H1 (cell line): ENCODE measurements around the gene HTATSF1. TPM values are rescaled to one million over a fixed set of nuclear protein-coding genes. Genes with fewer than 3 reads are reported as not detected.

Source experiments
- CTCF ChIA-PET: fragments of 300-600 bp; sonication (Branson Sonifier 250); formaldehyde crosslinking; loops from one replicate; lab custom pipeline; 2021; ENCODE audit not compliant: partially characterized antibody; lab: Charles Lee
- POLR2A ChIA-PET: fragments of 300-600 bp; sonication (Branson Sonifier 250); formaldehyde crosslinking; loops from one replicate; lab custom pipeline; 2021; ENCODE audit warnings: inconsistent platforms; ENCODE audit not compliant: partially characterized antibody; lab: Charles Lee
- DNase-seq, 2 experiments: peaks; one replicate each; pipeline versions ENCODE4 v3.0.0 to v3.0.0-alpha.2; 2010 to 2022; ENCODE audit warnings: low spot score in 2 of 2, low read depth in 1 of 2, mixed read lengths in 1 of 2
- FAIRE-seq: peaks from 2 replicates; lab custom pipeline; 2011; peaks lifted over from hg19 to GRCh38; lab: Jason Lieb, UNC
- H2AFZ ChIP-seq: 2 replicates; pipeline ENCODE4 v1.8.1; 2012; ENCODE audit warnings: low read length, inconsistent platforms
- H2AK5ac ChIP-seq: 2 replicates; pipeline ENCODE4 v1.6.1; 2013; ENCODE audit warnings: low read depth, low read length
- H2BK120ac ChIP-seq: replicated peaks from 2 replicates; pipeline ENCODE3; 2013; ENCODE audit warnings: low read depth, low read length, inconsistent platforms
- H2BK12ac ChIP-seq: 2 replicates; pipeline ENCODE4 v1.6.1; 2013; ENCODE audit warnings: low read depth, low read length
- H2BK15ac ChIP-seq: 2 replicates; pipeline ENCODE4 v1.6.1; 2013; ENCODE audit warnings: low read length
- H2BK20ac ChIP-seq: 2 replicates; pipeline ENCODE4 v1.6.1; 2013; ENCODE audit warnings: low read length
- H2BK5ac ChIP-seq: 2 replicates; pipeline ENCODE4 v1.6.1; 2013; ENCODE audit warnings: low read depth, low read length
- H3K14ac ChIP-seq: 2 replicates; pipeline ENCODE4 v1.6.1; 2013; ENCODE audit warnings: inconsistent platforms; ENCODE audit not compliant: insufficient read length
- H3K18ac ChIP-seq: 2 replicates; pipeline ENCODE4 v1.6.1; 2013; ENCODE audit warnings: low read length; ENCODE audit errors: extremely low read depth
- H3K23ac ChIP-seq: 2 replicates; pipeline ENCODE4 v1.6.1; 2013; ENCODE audit warnings: inconsistent platforms; ENCODE audit not compliant: insufficient read length
- H3K23me2 ChIP-seq: 2 replicates; pipeline ENCODE4 v1.6.1; 2013; ENCODE audit warnings: low read depth, low read length
- H3K27ac ChIP-seq: 2 replicates; pipeline ENCODE4 v1.6.1; 2011; ENCODE audit warnings: low read depth, low read length, inconsistent platforms
- H3K27me3 ChIP-seq, 4 experiments: replicated peaks in 1 of 4; 1 replicate in 1 of 4; 2 replicates in 3 of 4; pipeline versions ENCODE4 v1.6.1 to v1.8.1; 2011 to 2013; ENCODE audit warnings: low read length in 3 of 4, mild to moderate bottlenecking in 3 of 4, inconsistent platforms in 2 of 4, mixed read lengths in 2 of 4, moderate library complexity in 1 of 4; ENCODE audit not compliant: control insufficient read depth in 3 of 4, insufficient read depth in 3 of 4; ENCODE audit errors: extremely low read depth in 1 of 4
- H3K36me3 ChIP-seq, 4 experiments: 2 replicates each; pipeline versions ENCODE4 v1.6.1 to v1.8.1; 2011 to 2013; ENCODE audit warnings: mild to moderate bottlenecking in 4 of 4, low read length in 3 of 4, moderate library complexity in 2 of 4, control low read depth in 1 of 4, inconsistent platforms in 1 of 4; ENCODE audit not compliant: insufficient read depth in 4 of 4, control insufficient read depth in 2 of 4
- H3K4ac ChIP-seq: replicated peaks from 2 replicates; pipeline ENCODE3; 2013; ENCODE audit warnings: low read length, low read depth, mixed read lengths, inconsistent platforms; ENCODE audit not compliant: insufficient read length
- H3K4me1 ChIP-seq, 4 experiments: replicated peaks in 1 of 4; 1 replicate in 1 of 4; 2 replicates in 3 of 4; pipeline versions ENCODE4 v1.6.1 to v1.8.1; 2011 to 2013; ENCODE audit warnings: low read length in 3 of 4, inconsistent platforms in 2 of 4, mixed read lengths in 1 of 4; ENCODE audit not compliant: insufficient read depth in 4 of 4, control insufficient read depth in 3 of 4
- H3K4me2 ChIP-seq, 2 experiments: 2 replicates each; pipeline versions ENCODE4 v1.6.1 to v1.8.1; 2011 to 2013; ENCODE audit warnings: low read depth in 2 of 2, low read length in 2 of 2, control low read depth in 1 of 2, inconsistent platforms in 1 of 2, mild to moderate bottlenecking in 1 of 2; ENCODE audit not compliant: insufficient read depth in 1 of 2
- H3K4me3 ChIP-seq, 4 experiments: fragments of 200-600, 300-600 bp in 1 of 4; sonication (generic), shearing (Covaris generic), sonication (Bioruptor Twin) in 1 of 4; 2 replicates each; pipeline versions ENCODE4 v1.5.1 to v1.8.1; 2011 to 2016; ENCODE audit warnings: low read length in 4 of 4, low read depth in 3 of 4, control low read depth in 2 of 4, inconsistent platforms in 2 of 4, mild to moderate bottlenecking in 2 of 4, mixed read lengths in 1 of 4, moderate library complexity in 1 of 4; ENCODE audit not compliant: insufficient read depth in 2 of 4; ENCODE audit errors: extremely low read depth in 1 of 4
- H3K56ac ChIP-seq: replicated peaks from 2 replicates; pipeline ENCODE3; 2013; ENCODE audit warnings: low read depth, mild to moderate bottlenecking, mixed read lengths, low read length, inconsistent platforms; ENCODE audit not compliant: insufficient read length
- H3K79me1 ChIP-seq: 2 replicates; pipeline ENCODE4 v1.6.1; 2013; ENCODE audit warnings: low read depth, low read length, control low read depth
- H3K79me2 ChIP-seq, 2 experiments: 2 replicates each; pipeline versions ENCODE4 v1.6.1 to v1.8.1; 2012 to 2013; ENCODE audit warnings: low read length in 2 of 2, mild to moderate bottlenecking in 2 of 2, inconsistent platforms in 1 of 2; ENCODE audit not compliant: insufficient read depth in 2 of 2, control insufficient read depth in 1 of 2
- H3K9ac ChIP-seq, 4 experiments: replicated peaks in 1 of 4; 1 replicate in 1 of 4; 2 replicates in 3 of 4; pipeline versions ENCODE4 v1.6.1 to v1.8.1; 2011 to 2013; ENCODE audit warnings: low read depth in 3 of 4, low read length in 3 of 4, control low read depth in 2 of 4, mild to moderate bottlenecking in 2 of 4, moderate library complexity in 2 of 4, inconsistent platforms in 1 of 4; ENCODE audit errors: extremely low read depth in 1 of 4
- H3K9me3 ChIP-seq, 2 experiments: 2 replicates each; pipeline versions ENCODE4 v1.6.1 to v1.8.1; 2012 to 2013; ENCODE audit warnings: mild to moderate bottlenecking in 2 of 2, moderate library complexity in 2 of 2, control low read depth in 1 of 2, inconsistent platforms in 1 of 2, low read depth in 1 of 2, low read length in 1 of 2, mixed read lengths in 1 of 2; ENCODE audit not compliant: insufficient read depth in 2 of 2
- H4K20me1 ChIP-seq, 2 experiments: replicated peaks in 1 of 2; 2 replicates each; pipeline versions ENCODE3 to v1.8.1; 2011 to 2013; ENCODE audit warnings: inconsistent platforms in 2 of 2, low read length in 2 of 2, mild to moderate bottlenecking in 1 of 2; ENCODE audit not compliant: insufficient read depth in 2 of 2, control insufficient read depth in 1 of 2
- H4K5ac ChIP-seq: 2 replicates; pipeline ENCODE4 v1.6.1; 2013; ENCODE audit warnings: low read length, low read depth, mixed read lengths, inconsistent platforms; ENCODE audit not compliant: insufficient read length
- H4K8ac ChIP-seq: 2 replicates; pipeline ENCODE4 v1.8.0; 2013; ENCODE audit warnings: mild to moderate bottlenecking, moderate library complexity, low read length, inconsistent platforms; ENCODE audit not compliant: insufficient read depth; ENCODE audit errors: extremely low read depth
- H4K91ac ChIP-seq: replicated peaks from 2 replicates; pipeline ENCODE3; 2013; ENCODE audit warnings: low read length, mixed read lengths, inconsistent platforms; ENCODE audit not compliant: insufficient read length
- CBX8 ChIP-seq: fragments of 300-800, 300-1000 bp; sonication (generic); IDR thresholded peaks from 2 replicates; pipeline ENCODE4 v1.7.1; 2016; ENCODE audit warnings: low read depth, low read length, borderline replicate concordance
- KDM4A ChIP-seq: IDR thresholded peaks from one replicate; pipeline ENCODE4 v1.7.1; 2012; ENCODE audit warnings: low read depth, mild to moderate bottlenecking, moderate library complexity, low read length, inconsistent platforms; ENCODE audit not compliant: severe bottlenecking
- WGBS, 2 experiments: shearing (Covaris generic) in 1 of 2; methylation state at CpG; one replicate each; pipeline versions ENCODE4 v1.1.6 to v1.1.7; 2013 to 2015; ENCODE audit warnings: low lambda C conversion rate in 2 of 2, mixed read lengths in 2 of 2, inconsistent platforms in 1 of 2, low coverage in 1 of 2, missing lambda C conversion rate in 1 of 2; ENCODE audit not compliant: insufficient replicate concordance in 2 of 2, insufficient coverage in 1 of 2, insufficient read length in 1 of 2; ENCODE audit errors: extremely low coverage in 1 of 2, missing lambda C conversion rate in 1 of 2; 5-methylcytosine and 5-hydroxymethylcytosine counted together
- polyA plus RNA-seq, 7 experiments: library from polyadenylated mRNA; depleted of rRNA in 3 of 7; stranded (reverse) in 5 of 7; unstranded in 2 of 7; fragments of >200 nt in 5 of 7; fragments of 200-250 nt in 2 of 7; gene quantifications; 1 replicate in 5 of 7; 2 replicates in 1 of 7; 4 replicates in 1 of 7; pipeline versions ENCODE4 v1.2.1 to v1.2.3, GENCODE V29; 2011 to 2013; ENCODE audit warnings: missing spikeins in 2 of 7, mixed read lengths in 2 of 7
- total RNA-seq: library from RNA; stranded (reverse); fragmentation: NEBNext Ultra II Directional; extraction: Animal tissue kit (Norgen Biotek cat#: 25700); gene quantifications from 2 replicates; pipeline ENCODE4 v1.2.1, GENCODE V29; 2021

HTATSF1 gene
- total and polyA plus RNA-seq, 2 of the 8 experiments (the other 6 are each of a cell fraction or from before 2014, with no cell fraction given) = 1.2 to 49.3 TPM

GRCh38 chrX:136496186-136496763 lies 1.1 kb upstream of the HTATSF1 start:
- ChIA-PET CTCF (interaction anchor here (0.6 kb wide), 1 partner anchor 36 kb away, joined by 3 read pairs; no protein-coding TSS in a partner anchor), POLR2A (interaction anchor here (1.4 to 1.5 kb wide), 2 partner anchors 10 to 18 kb away, joined by 3 to 4 read pairs; no protein-coding TSS in a partner anchor)
- Histone ChIP-seq H3K79me2 (peaks cover 0 to 19% of the 10 kb centered on the region in 2 experiments; a peak in 3 of 4 replicates), H3K27ac (peak overlapping the region; percentile 83), H3K9ac (peak overlapping the region in 3 of 4 experiments; percentile 56 to 78 (median 65); a peak in 5 of 7 replicates), H2BK20ac (no peak overlapping the region), H3K56ac (no peak overlapping the region), H4K91ac (no peak overlapping the region), H3K9me3 (no peaks in the 10 kb centered on the region), H3K4me1 (no peaks in the 10 kb centered on the region), H2BK12ac (peak overlapping the region; percentile 7; the same call in 1 of the 2 replicates), H3K4me2 (peak overlapping the region; percentile 71 to 75), H3K4me3 (peak overlapping the region; percentile 60 to 93 (median 78)), H3K36me3 (peaks cover 0 to 15% (median 3%) of the 10 kb centered on the region in 4 experiments; a peak in 5 of 8 replicates), H4K8ac (no peak overlapping the region; the same call in 1 of the 2 replicates), H2BK5ac (no peak overlapping the region), H2BK120ac (no peak overlapping the region), H3K4ac (no peak overlapping the region), H4K20me1 (peaks cover 0 to 2% of the 10 kb centered on the region in 2 experiments), H2AFZ (peak overlapping the region; percentile 81; the same call in 1 of the 2 replicates), H3K27me3 (no peaks in the 10 kb centered on the region), H4K5ac (no peak overlapping the region), H3K18ac (peak overlapping the region; percentile 38; the same call in 1 of the 2 replicates), H2BK15ac (no peak overlapping the region), H2AK5ac (no peak overlapping the region), H3K23me2 (no peaks in the 10 kb centered on the region), H3K79me1 (no peaks in the 10 kb centered on the region), H3K23ac (no peak overlapping the region), H3K14ac (no peak overlapping the region)
- peak; percentile 20 for TF ChIP-seq KDM4A
- TF ChIP-seq CBX8 = no peak
- peak; percentile 89 for FAIRE-seq
- WGBS, 2 experiments = 9% methylated on average over 13 of the region's 13 CpGs; no CpG with 5 or more reads in 1 of the 2 experiments
- no peak for DNase-seq
